ENCODE measurements around the gene RBP7.

DNA sequence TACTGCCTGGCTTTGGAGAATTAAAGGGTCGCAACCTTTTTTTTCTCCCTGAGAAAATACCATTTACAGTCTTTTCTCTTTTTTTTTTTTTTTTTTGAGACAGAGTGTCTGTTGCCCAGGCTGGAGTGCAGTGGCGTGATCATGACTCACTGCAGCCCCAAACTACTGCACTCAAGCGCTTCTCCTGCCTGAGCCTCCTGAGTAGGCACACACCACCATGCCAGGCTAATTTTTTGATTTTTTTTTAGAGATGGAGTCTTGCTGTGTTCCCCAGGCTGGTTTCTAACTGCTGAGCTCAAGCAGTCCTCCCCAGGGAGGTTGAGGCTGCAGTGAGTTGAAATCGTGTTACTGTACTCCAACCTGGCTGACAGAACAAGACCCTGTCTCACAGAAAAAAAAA, 60.3 kb downstream of the RBP7 start:
- TF ChIP-seq CTCF (IDR thresholded peaks at IDR 0.05), result no peak
- no peak for TF ChIP-seq ZFX (IDR thresholded peaks at IDR 0.05; ENCODE audit: borderline replicate concordance)
